Esophagus (tissue), 2 donors: ENCODE measurements around the gene SFMBT2. TPM values are rescaled to one million over a fixed set of nuclear protein-coding genes. Genes with fewer than 3 reads are reported as not detected.

Experiments used
- H3K27ac ChIP-seq, 2 donors: one replicate each; pipeline ENCODE4 v1.5.1; 2013; ENCODE audit warnings: low read depth in 2 of 2, mild to moderate bottlenecking in 2 of 2, inconsistent platforms in 1 of 2, low read length in 1 of 2, moderate library complexity in 1 of 2
- H3K27me3 ChIP-seq, 2 donors: one replicate each; pipeline ENCODE4 v1.6.1; 2013; ENCODE audit warnings: low read length in 2 of 2, control low read depth in 1 of 2, mild to moderate bottlenecking in 1 of 2; ENCODE audit not compliant: insufficient read depth in 2 of 2, control insufficient read depth in 1 of 2
- H3K36me3 ChIP-seq, 2 donors: one replicate each; pipeline ENCODE4 v1.6.1; 2013; ENCODE audit warnings: low read length in 1 of 2; ENCODE audit not compliant: control insufficient read depth in 2 of 2, insufficient read depth in 2 of 2
- H3K4me1 ChIP-seq, 2 donors: one replicate each; pipeline ENCODE4 v1.6.1; 2013; ENCODE audit warnings: low read length in 1 of 2; ENCODE audit not compliant: control insufficient read depth in 2 of 2, insufficient read depth in 2 of 2
- H3K4me3 ChIP-seq, 2 donors: one replicate each; pipeline ENCODE4 v1.5.1; 2013; ENCODE audit warnings: low read length in 2 of 2, mild to moderate bottlenecking in 2 of 2, low read depth in 1 of 2, moderate library complexity in 1 of 2
- H3K9me3 ChIP-seq, 2 donors: one replicate each; pipeline ENCODE4 v1.6.1; 2013; ENCODE audit warnings: mild to moderate bottlenecking in 2 of 2, low read depth in 1 of 2, low read length in 1 of 2, moderate library complexity in 1 of 2; ENCODE audit not compliant: control insufficient read depth in 2 of 2, insufficient read depth in 1 of 2
- WGBS, 2 donors: extraction: QIAGEN DNeasy Blood & Tissue Kit; methylation state at CpG; one replicate each; pipeline ENCODE4 v1.1.7; 2013; 5-methylcytosine and 5-hydroxymethylcytosine counted together
- polyA plus RNA-seq, 2 donors: library from polyadenylated mRNA; stranded (reverse); fragments of 200-250 nt; gene quantifications; one replicate each; pipeline ENCODE4 v1.2.3, GENCODE V29; 2013
- donor health status: healthy with polysubstance abuse.
- donor health status: Bipolar disorder and iron deficiency.

The SFMBT2 gene
- polyA plus RNA-seq, result under 1 TPM; 0.45 to 0.55 TPM

DNA sequence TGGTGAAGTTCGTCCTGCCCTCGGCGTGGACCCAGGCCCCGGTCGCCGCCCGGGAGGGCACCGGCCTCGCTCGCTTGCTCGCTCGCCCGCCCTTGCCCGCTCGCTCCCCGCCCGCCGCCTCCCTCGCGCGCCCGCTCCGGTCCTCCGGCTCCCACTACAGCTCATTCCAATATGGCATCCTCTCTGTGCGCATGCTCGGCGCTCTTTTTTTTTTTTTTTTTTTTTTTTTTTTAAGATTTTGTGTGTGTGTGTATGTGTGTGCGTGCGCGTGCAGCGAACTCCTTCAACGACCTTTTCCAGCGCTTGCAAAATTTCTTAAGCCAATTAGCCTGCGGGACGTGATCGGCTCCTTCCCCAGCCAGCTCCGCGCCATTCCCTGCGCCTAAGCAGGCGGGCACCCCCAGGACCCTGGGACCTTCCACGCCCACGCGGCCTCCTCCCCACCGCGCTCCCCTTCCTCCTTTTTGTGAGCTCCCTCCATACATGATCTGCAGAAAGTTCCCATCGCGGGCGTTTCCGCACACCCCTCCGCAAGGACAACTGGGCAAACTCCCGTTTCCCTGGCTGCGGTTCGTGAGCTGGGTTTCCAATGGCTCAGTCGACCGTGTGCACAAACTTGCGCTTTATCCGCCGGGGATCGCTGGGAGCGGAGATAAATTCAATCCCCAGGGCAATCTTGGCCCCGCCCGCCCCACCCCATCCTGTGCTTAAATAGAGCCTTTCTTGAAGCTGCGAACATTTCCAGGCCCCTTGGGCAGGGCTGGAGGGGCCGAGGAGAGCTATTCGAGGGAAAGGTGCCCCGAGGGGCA lies at the start of gene SFMBT2:
SFMBT2 (minus strand) TSS at position 173 of the 809 bp plus-strand sequence. CDS start 29,136 bp downstream, outside the sequence.
- WGBS, 2 donors, result 0 to 3% methylated on average over 66 of the region's 66 CpGs
- peak within 1 kb of the TSS; percentile 34 to 45 for H3K27ac ChIP-seq
- peaks cover 5 to 6% of the 10 kb centered on the region in 2 donors for H3K27me3 ChIP-seq
- H3K9me3 ChIP-seq, result no peaks in the 10 kb centered on the region
- H3K4me3 ChIP-seq, result peak within 1 kb of the TSS; percentile 65 to 70
- H3K36me3 ChIP-seq, result no peaks in the 10 kb centered on the region
- peaks cover 29 to 31% of the 10 kb centered on the region in 2 donors for H3K4me1 ChIP-seq

DNA sequence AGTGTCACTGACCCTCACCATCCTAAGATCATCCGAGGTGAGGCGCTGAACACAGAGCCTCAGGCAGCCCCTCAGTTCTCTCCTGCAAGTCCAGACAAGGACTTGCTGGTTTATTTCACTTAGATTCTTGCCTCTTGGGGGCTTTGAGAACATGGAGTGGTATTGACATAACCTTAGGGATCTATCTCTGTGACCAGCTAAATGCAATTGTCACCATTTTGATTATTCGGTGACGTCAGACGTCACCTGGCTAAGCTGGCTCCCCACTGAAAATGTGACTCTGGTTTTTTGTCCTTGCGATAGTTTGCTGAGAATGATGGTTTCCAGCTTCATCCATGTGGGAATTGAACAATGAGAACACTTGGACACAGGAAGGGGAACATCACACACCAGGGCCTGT lies 49.2 kb upstream of the SFMBT2 start:
- no peaks in the 10 kb centered on the region for H3K27me3 ChIP-seq
- WGBS, 2 donors, result 87 to 90% methylated on average over 6 of the region's 6 CpGs
- no peaks in the 10 kb centered on the region for H3K4me1 ChIP-seq
- H3K36me3 ChIP-seq, result no peaks in the 10 kb centered on the region
- no peak overlapping the region for H3K27ac ChIP-seq
- H3K9me3 ChIP-seq, result peaks cover 0 to 3% of the 10 kb centered on the region in 2 donors
- no peak overlapping the region for H3K4me3 ChIP-seq

- H3K9me3 ChIP-seq, result no peaks in the 10 kb centered on the region
- H3K27me3 ChIP-seq, result no peaks in the 10 kb centered on the region
- no peak overlapping the region for H3K27ac ChIP-seq
- H3K4me3 ChIP-seq, result no peak overlapping the region
- H3K36me3 ChIP-seq, result no peaks in the 10 kb centered on the region
- no peaks in the 10 kb centered on the region for H3K4me1 ChIP-seq
- 64 to 77% methylated on average over 2 of the region's 2 CpGs for WGBS, 2 donors
These were observed 47.7 kb upstream of the SFMBT2 start for GRCh38 chr10:7458556-7458955.

DNA sequence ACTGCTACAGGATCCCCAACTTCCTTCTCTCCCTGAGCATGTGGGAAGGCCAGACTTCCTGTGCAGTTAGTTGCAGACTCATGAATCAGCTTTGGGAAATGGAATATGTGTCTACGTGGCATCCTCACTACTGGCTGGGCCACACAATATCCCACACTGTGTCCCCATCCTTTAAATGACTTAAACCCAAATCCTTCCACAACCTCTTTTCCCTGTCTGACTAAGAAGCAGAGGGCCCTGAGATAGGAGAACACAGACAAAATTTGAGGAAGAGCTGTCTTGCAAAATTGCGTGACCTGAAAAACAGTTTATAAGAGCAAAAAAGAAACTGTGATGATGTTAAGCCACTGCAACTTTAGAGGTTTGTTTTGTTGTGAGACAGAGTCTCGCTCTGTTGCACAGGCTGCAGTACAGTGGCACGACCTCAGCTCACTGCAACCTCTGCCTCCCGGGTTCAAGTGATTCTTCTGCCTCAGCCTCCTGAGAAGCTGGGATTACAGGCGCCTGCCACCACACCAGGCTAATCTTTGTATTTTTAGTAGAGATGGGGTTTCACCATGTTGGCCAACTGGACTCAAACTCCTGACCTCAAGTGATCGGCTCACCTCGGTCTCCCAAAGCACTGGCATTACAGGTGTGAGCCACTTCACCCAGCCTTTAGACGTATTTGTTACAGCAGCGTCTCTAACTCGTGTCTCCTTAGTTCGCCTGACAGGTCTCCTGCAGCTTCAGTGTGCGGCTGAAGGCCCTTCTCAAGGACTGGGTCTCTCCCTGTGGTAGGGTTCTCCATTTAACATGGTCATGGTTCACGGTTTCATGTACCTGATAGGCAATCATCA lies 46.9 kb upstream of the SFMBT2 start:
- Histone ChIP-seq H3K27ac (no peak overlapping the region), H3K4me1 (no peaks in the 10 kb centered on the region), H3K36me3 (no peaks in the 10 kb centered on the region), H3K9me3 (no peaks in the 10 kb centered on the region), H3K4me3 (no peak overlapping the region), H3K27me3 (no peaks in the 10 kb centered on the region)
- 80 to 89% methylated on average over 14 of the region's 14 CpGs for WGBS, 2 donors

DNA sequence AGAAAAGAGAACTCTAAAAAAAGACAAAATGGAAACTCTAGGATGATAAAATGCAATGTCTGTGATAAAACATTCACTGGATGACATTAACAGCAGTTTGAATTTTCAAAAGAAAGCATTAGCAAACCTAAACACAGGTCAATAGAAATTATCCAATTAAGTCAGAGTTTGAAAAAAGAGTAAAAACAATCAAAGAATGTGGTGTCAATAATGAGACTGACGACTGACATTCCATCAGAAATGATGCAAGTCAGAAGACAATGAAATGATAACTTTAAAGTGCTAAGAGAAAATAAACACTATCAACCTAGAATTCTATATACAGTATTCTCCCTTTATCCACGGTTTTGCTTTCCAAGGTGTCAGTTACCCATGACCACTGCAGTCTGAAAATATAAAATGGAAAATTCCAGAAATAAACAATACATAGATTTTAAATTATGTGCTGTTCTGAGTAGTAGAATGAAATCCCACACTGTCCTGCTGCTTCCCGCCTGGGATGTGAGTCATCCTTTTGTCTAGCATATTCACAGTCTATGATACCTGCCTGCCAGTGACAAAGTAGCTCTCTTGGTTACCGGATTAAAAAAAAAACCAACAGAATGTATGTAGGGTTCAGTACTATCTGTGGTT lies 38.3 kb upstream of the SFMBT2 start:
- 68 to 73% methylated on average over 4 of the region's 4 CpGs for WGBS, 2 donors
- no peaks in the 10 kb centered on the region for H3K27me3 ChIP-seq
- H3K36me3 ChIP-seq, result no peaks in the 10 kb centered on the region
- no peak overlapping the region for H3K27ac ChIP-seq
- H3K4me1 ChIP-seq, result no peaks in the 10 kb centered on the region
- H3K9me3 ChIP-seq, result peaks cover 0 to 2% of the 10 kb centered on the region in 2 donors
- H3K4me3 ChIP-seq, result no peak overlapping the region

- WGBS, 2 donors, result 82 to 84% methylated on average over 7 of the region's 7 CpGs
- Histone ChIP-seq H3K27ac (no peak overlapping the region), H3K9me3 (peaks cover 0 to 2% of the 10 kb centered on the region in 2 donors), H3K4me1 (no peaks in the 10 kb centered on the region), H3K4me3 (no peak overlapping the region), H3K27me3 (no peaks in the 10 kb centered on the region), H3K36me3 (no peaks in the 10 kb centered on the region)
These were observed 34.8 kb upstream of the SFMBT2 start for GRCh38 chr10:7445474-7446185.

- no peak overlapping the region for H3K27ac ChIP-seq
- H3K27me3 ChIP-seq, result no peaks in the 10 kb centered on the region
- peaks cover 0 to under 1% of the 10 kb centered on the region in 2 donors for H3K9me3 ChIP-seq
- H3K4me3 ChIP-seq, result no peak overlapping the region
- no peaks in the 10 kb centered on the region for H3K36me3 ChIP-seq
- H3K4me1 ChIP-seq, result no peaks in the 10 kb centered on the region
- WGBS, 2 donors, result 62 to 64% methylated on average over 19 of the region's 19 CpGs
These were observed 33.8 kb upstream of the SFMBT2 start for GRCh38 chr10:7444551-7445121.

DNA sequence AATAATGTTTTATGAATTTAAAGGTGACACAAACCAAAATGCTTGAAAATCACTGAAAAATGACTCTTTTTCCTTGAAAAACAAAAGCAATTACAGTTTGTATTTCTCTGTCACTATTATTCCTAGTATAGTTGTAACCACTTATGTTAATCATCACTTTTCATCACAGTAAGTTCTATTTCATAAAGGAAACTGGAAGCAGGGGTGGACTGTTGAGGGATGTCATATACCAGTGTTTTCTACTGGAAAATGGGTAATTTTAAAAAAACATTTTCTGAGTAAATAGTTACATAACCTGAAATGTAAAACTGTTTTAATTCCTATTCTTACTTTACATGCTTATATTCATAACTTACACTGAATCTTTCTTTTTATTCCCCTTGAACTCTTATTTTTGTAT lies 32.2 kb upstream of the SFMBT2 start:
- H3K4me1 ChIP-seq, result no peaks in the 10 kb centered on the region
- no peaks in the 10 kb centered on the region for H3K36me3 ChIP-seq
- H3K27me3 ChIP-seq, result no peaks in the 10 kb centered on the region
- H3K9me3 ChIP-seq, result no peaks in the 10 kb centered on the region
- no peak overlapping the region for H3K4me3 ChIP-seq
- no peak overlapping the region for H3K27ac ChIP-seq
